Trophoblast cell (in vitro differentiated cells and primary cell): ENCODE data around the gene NPTN.

Experiments
- DNase-seq, 2 donors: peaks; one replicate each; pipeline ENCODE4 v3.0.0-alpha.2; 2016
- H2AFZ ChIP-seq: 2 replicates; pipeline ENCODE4 v1.6.1; 2013; ENCODE audit warnings: low read length, moderate library complexity, mild to moderate bottlenecking; ENCODE audit not compliant: insufficient read depth, poor library complexity
- H2AK5ac ChIP-seq: 2 replicates; pipeline ENCODE4 v1.6.1; 2013; ENCODE audit warnings: mild to moderate bottlenecking, low read length
- H2BK120ac ChIP-seq: 2 replicates; pipeline ENCODE4 v1.6.1; 2013; ENCODE audit warnings: low read length, mild to moderate bottlenecking, moderate library complexity; ENCODE audit not compliant: insufficient read depth, poor library complexity
- H2BK12ac ChIP-seq: 2 replicates; pipeline ENCODE4 v1.6.1; 2013; ENCODE audit warnings: mild to moderate bottlenecking, low read length, moderate library complexity
- H2BK5ac ChIP-seq: 2 replicates; pipeline ENCODE4 v1.6.1; 2013; ENCODE audit warnings: low read length, low read depth, moderate library complexity, mild to moderate bottlenecking; ENCODE audit not compliant: poor library complexity
- H3K14ac ChIP-seq: 2 replicates; pipeline ENCODE4 v1.6.1; 2013; ENCODE audit warnings: mild to moderate bottlenecking, low read length
- H3K18ac ChIP-seq: 2 replicates; pipeline ENCODE4 v1.6.1; 2013; ENCODE audit warnings: mild to moderate bottlenecking, low read length
- H3K23ac ChIP-seq: 2 replicates; pipeline ENCODE4 v1.6.1; 2013; ENCODE audit warnings: low read length
- H3K27ac ChIP-seq: 2 replicates; pipeline ENCODE4 v1.5.1; 2013; ENCODE audit warnings: low read depth, mild to moderate bottlenecking, inconsistent platforms, low read length, moderate library complexity
- H3K27me3 ChIP-seq: 2 replicates; pipeline ENCODE4 v1.6.1; 2013; ENCODE audit warnings: inconsistent platforms, mild to moderate bottlenecking, low read length, moderate library complexity; ENCODE audit not compliant: insufficient read depth
- H3K36me3 ChIP-seq, 2 experiments: 1 replicate in 1 of 2; 2 replicates in 1 of 2; pipeline ENCODE4 v1.6.1; 2013; ENCODE audit warnings: low read length in 2 of 2, mild to moderate bottlenecking in 2 of 2, moderate library complexity in 1 of 2; ENCODE audit not compliant: insufficient read depth in 2 of 2, control insufficient read depth in 1 of 2
- H3K4ac ChIP-seq: 2 replicates; pipeline ENCODE4 v1.6.1; 2013; ENCODE audit warnings: low read depth, mild to moderate bottlenecking, low read length, moderate library complexity
- H3K4me1 ChIP-seq, 2 experiments: 1 replicate in 1 of 2; 2 replicates in 1 of 2; pipeline ENCODE4 v1.6.1; 2013; ENCODE audit warnings: low read length in 2 of 2, mild to moderate bottlenecking in 2 of 2, moderate library complexity in 1 of 2; ENCODE audit not compliant: insufficient read depth in 2 of 2, control insufficient read depth in 1 of 2
- H3K4me2 ChIP-seq: 2 replicates; pipeline ENCODE4 v1.6.1; 2013; ENCODE audit warnings: inconsistent platforms, mild to moderate bottlenecking, low read length, moderate library complexity
- H3K4me3 ChIP-seq: 2 replicates; pipeline ENCODE4 v1.5.1; 2013; ENCODE audit warnings: mild to moderate bottlenecking, low read depth, low read length, inconsistent platforms
- H3K79me1 ChIP-seq: one replicate; pipeline ENCODE4 v1.6.1; 2013; ENCODE audit warnings: low read length
- H3K79me2 ChIP-seq: 2 replicates; pipeline ENCODE4 v1.6.1; 2013; ENCODE audit warnings: low read length, mild to moderate bottlenecking; ENCODE audit not compliant: control insufficient read depth, insufficient read depth, poor library complexity
- H3K9ac ChIP-seq: 2 replicates; pipeline ENCODE4 v1.6.1; 2013; ENCODE audit warnings: mild to moderate bottlenecking, low read length
- H3K9me3 ChIP-seq: 2 replicates; pipeline ENCODE4 v1.6.1; 2013; ENCODE audit warnings: low read depth, mild to moderate bottlenecking, control low read depth, inconsistent platforms, low read length; ENCODE audit not compliant: insufficient read depth
- H4K12ac ChIP-seq: 2 replicates; pipeline ENCODE4 v1.6.1; 2013; ENCODE audit warnings: low read depth, mild to moderate bottlenecking, low read length, moderate library complexity
- H4K8ac ChIP-seq: 2 replicates; pipeline ENCODE4 v1.6.1; 2013; ENCODE audit warnings: low read depth, mild to moderate bottlenecking, low read length, moderate library complexity
- H4K91ac ChIP-seq: one replicate; pipeline ENCODE4 v1.6.1; 2013; ENCODE audit warnings: low read depth, mild to moderate bottlenecking, low read length, moderate library complexity
- whole genome bisulfite sequencing: extraction: QIAGEN DNeasy Blood & Tissue Kit; methylation state at CpG from one replicate; pipeline ENCODE4 v1.1.7; 2013; ENCODE audit warnings: missing lambda C conversion rate; ENCODE audit not compliant: insufficient read length, insufficient coverage; ENCODE audit errors: extremely low coverage; 5-methylcytosine and 5-hydroxymethylcytosine counted together

NPTN gene

DNA sequence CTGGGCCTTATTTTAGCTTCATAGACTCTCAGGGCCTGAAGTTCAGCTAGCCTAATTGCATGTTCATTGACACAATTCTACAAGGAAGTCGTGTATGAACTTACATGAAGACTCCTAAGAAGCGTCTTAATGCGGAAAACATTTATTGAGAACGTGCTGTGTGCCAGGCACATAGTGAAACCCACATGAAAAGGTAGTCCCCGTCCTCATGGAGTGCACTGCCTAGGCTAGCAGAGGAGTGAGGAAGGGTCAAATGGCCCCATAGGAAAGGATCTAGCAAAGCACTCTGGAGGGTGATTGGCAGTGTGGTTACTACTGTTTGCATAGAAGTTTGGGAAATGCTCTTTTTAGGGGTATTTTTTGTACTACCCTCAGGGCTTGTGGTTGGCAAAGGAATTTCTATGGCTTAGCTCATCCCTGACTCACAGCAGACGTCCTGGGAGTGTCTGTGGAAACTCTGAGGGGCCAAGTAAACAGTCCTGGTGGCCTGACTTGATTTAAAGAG lies 854 bp upstream of the NPTN start:
- peak overlapping the region; percentile 79 for H2BK120ac ChIP-seq
- no CpG with 5 or more reads among the region's 6 CpGs for WGBS

DNA sequence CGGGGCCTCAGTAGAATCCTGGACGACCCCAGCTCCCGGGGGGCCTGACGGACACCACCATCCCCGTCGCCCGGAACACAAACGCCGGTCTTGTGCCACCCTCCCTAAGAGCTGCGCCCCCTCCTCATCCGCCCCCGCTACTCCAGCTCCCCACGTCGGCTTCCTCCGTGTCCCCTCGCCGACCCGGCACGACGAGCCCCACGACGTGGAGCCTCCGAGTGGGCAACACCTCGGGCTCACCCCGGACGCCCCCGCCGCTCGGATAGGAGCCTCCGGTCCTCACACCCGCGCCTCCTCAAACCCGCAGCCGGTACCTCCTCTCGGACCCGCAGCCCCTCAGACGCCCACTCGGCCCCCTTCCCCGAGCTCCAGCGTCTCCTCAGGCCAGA lies 525 bp downstream of the NPTN start:
- Histone ChIP-seq H3K23ac (no peak overlapping the region), H3K4ac (peak overlapping the region; percentile 72), H4K91ac (peak overlapping the region; percentile 61), H3K14ac (peak overlapping the region; percentile 45), H3K9me3 (no peaks in the 10 kb centered on the region), H3K79me2 (peaks cover 13% of the 10 kb centered on the region), H3K27me3 (no peaks in the 10 kb centered on the region), H3K18ac (peak overlapping the region; percentile 1), H3K27ac (peak overlapping the region; percentile 70), H4K12ac (peak overlapping the region; percentile 54), H3K4me1 (peaks cover 11 to 17% of the 10 kb centered on the region in 2 experiments), H2BK5ac (peak overlapping the region; percentile 93), H3K9ac (peak overlapping the region; percentile 23), H2BK120ac (peak overlapping the region; percentile 12), H3K36me3 (no peaks in the 10 kb centered on the region), H2BK12ac (no peak overlapping the region), H2AFZ (peak overlapping the region; percentile 4), H4K8ac (peak overlapping the region; percentile 44), H2AK5ac (peak overlapping the region; percentile 14), H3K79me1 (peaks cover 16% of the 10 kb centered on the region), H3K4me3 (peak overlapping the region; percentile 80), H3K4me2 (peak overlapping the region; percentile 80)
- DNase-seq = no peak
- WGBS = no CpG with 5 or more reads among the region's 40 CpGs

More for the DNA sequence above, 854 bp upstream of the NPTN start:
- Histone ChIP-seq H3K4me2 (peak overlapping the region; percentile 63), H2AK5ac (peak overlapping the region; percentile 34), H3K9ac (no peak overlapping the region), H2BK5ac (peak overlapping the region; percentile 88), H4K8ac (peak overlapping the region; percentile 87), H3K27ac (peak overlapping the region; percentile 86), H3K4ac (peak overlapping the region; percentile 44), H3K18ac (peak overlapping the region; percentile 80), H3K4me3 (no peak overlapping the region), H3K27me3 (no peaks in the 10 kb centered on the region), H3K23ac (no peak overlapping the region), H4K91ac (peak overlapping the region; percentile 96), H4K12ac (no peak overlapping the region), H3K4me1 (peaks cover 11 to 17% of the 10 kb centered on the region in 2 experiments), H3K79me1 (peaks cover 16% of the 10 kb centered on the region), H3K79me2 (peaks cover 13% of the 10 kb centered on the region), H3K14ac (peak overlapping the region; percentile 72), H2BK12ac (peak overlapping the region; percentile 78), H3K36me3 (no peaks in the 10 kb centered on the region), H3K9me3 (no peaks in the 10 kb centered on the region), H2AFZ (peak overlapping the region; percentile 68)
- DNase-seq = peak; percentile 71 to 86

DNA sequence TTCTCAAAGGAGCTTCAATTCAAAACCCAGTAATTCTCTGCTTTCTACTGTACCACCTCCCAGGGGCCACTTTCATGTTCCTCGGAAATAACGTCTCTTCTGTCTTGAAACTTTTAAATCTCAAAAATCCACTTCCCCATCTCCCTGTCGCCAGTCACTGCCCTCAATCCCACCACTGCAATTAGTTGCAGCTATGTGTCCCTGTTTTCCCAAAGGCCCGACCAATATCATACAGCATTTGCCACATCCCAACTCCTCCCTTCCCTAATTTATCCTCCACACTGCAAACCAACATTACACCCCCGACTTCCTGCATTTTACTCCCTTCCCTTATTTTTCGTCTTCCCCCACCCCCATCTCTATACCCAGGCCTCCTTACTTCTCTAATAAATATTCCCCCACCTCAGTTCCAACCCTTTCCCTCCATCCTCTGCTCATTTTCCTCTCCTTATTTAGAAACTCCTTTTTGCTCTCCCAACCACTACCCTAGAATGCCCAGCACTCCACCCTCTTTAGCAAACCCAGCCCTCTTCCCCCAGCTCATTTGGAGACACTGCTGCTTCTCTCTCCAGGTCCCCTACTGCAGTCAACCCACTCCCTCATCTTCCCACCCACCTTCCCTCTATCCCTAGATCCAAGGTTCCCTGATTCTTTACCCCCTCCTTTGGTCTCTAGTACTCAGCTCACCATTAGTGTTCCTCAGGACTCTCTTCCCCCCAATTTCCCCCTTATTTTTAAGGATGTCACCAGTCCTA lies 1.1 kb downstream of the NPTN start:
- Histone ChIP-seq H3K4ac (peak overlapping the region; percentile 72), H3K9ac (peak overlapping the region; percentile 64), H3K4me3 (peak overlapping the region; percentile 80), H3K27me3 (no peaks in the 10 kb centered on the region), H2BK120ac (peak overlapping the region; percentile 53), H4K8ac (peak overlapping the region; percentile 44), H2BK5ac (peak overlapping the region; percentile 93), H4K12ac (peak overlapping the region; percentile 25), H2BK12ac (peak overlapping the region; percentile 61), H2AFZ (no peak overlapping the region), H3K4me1 (peaks cover 11 to 17% of the 10 kb centered on the region in 2 experiments), H3K36me3 (no peaks in the 10 kb centered on the region), H4K91ac (peak overlapping the region; percentile 61), H3K23ac (no peak overlapping the region), H3K18ac (peak overlapping the region; percentile 50), H2AK5ac (no peak overlapping the region), H3K79me2 (peaks cover 13% of the 10 kb centered on the region), H3K79me1 (peaks cover 16% of the 10 kb centered on the region), H3K14ac (peak overlapping the region; percentile 45), H3K4me2 (peak overlapping the region; percentile 80), H3K27ac (peak overlapping the region; percentile 70), H3K9me3 (no peaks in the 10 kb centered on the region)
- peak in 1 of 2 donors; percentile 30 for DNase-seq
- 100% methylated on average over 1 of the region's 6 CpGs for WGBS

DNA sequence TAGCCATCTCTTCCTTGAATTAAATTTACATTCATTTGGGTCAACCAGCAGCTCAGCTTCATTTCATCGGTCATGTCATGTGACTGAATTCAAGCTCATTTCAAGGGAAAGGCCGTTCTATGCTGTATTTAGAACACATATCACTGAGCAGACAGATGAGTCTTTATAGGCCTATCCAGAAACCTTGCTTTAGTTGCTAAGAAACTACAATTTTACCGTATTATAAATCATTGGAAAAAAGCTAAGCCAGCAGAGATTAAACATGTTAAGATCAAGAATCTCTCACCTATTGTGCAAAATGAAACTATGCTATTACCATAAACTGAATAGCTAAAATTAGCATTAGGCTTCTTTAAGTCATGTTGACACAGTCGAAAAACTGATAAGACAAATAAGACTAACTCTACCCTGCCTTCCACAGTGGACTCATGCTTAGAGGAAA lies 2.2 kb downstream of the NPTN start:
- Histone ChIP-seq H3K79me1 (peaks cover 16% of the 10 kb centered on the region), H4K8ac (no peak overlapping the region), H2AFZ (no peak overlapping the region), H2BK12ac (no peak overlapping the region), H3K9ac (no peak overlapping the region), H2BK120ac (no peak overlapping the region), H3K14ac (no peak overlapping the region), H4K12ac (no peak overlapping the region), H3K23ac (no peak overlapping the region), H3K4ac (peak overlapping the region; percentile 84), H3K4me3 (no peak overlapping the region), H3K27ac (no peak overlapping the region), H3K27me3 (no peaks in the 10 kb centered on the region), H3K4me2 (no peak overlapping the region), H3K4me1 (peaks cover 11 to 17% of the 10 kb centered on the region in 2 experiments), H4K91ac (no peak overlapping the region), H3K9me3 (no peaks in the 10 kb centered on the region), H3K36me3 (no peaks in the 10 kb centered on the region), H3K18ac (no peak overlapping the region), H3K79me2 (peaks cover 13% of the 10 kb centered on the region), H2AK5ac (no peak overlapping the region), H2BK5ac (no peak overlapping the region)
- no peak for DNase-seq
- no CpG with 5 or more reads among the region's 4 CpGs for WGBS
